NOMO-1 (cell line): ENCODE data around the gene IFT88.

Experiments
- DNase-seq, 2 experiments: peaks; one replicate each; lab custom pipeline; 2025; ENCODE audit not compliant: unreplicated experiment in 2 of 2; lab: John Stamatoyannopoulos, UW

The IFT88 gene

GRCh38 chr13:20566898-20567874 lies at the start of gene IFT88:
Gene IFT88, plus strand, starts transcription at chr13:20567157. Its CDS starts 7,229 bp downstream, at chr13:20574386.
- peak; percentile 95 to 97 for DNase-seq

- DNase-seq: no peak
Measured at GRCh38 chr13:20518660-20519100, 48.3 kb upstream of the IFT88 start.

- no peak for DNase-seq
Measured at GRCh38 chr13:20519875-20520274, 47.1 kb upstream of the IFT88 start.

GRCh38 chr13:20521364-20522115 lies 45.4 kb upstream of the IFT88 start:
- DNase-seq: peak in 1 of 2 experiments; percentile 39

GRCh38 chr13:20525144-20525600 lies 41.8 kb upstream of the IFT88 start:
- peak; percentile 32 to 42 for DNase-seq

- peak; percentile 86 to 92 for DNase-seq
Measured at GRCh38 chr13:20525601-20526544, 41.1 kb upstream of the IFT88 start, which contains the start of gene CRYL1. Gene CRYL1, minus strand, starts transcription at chr13:20525857. Its CDS starts 63 bp downstream, at chr13:20525794.

GRCh38 chr13:20526664-20527063 lies 40.3 kb upstream of the IFT88 start:
- DNase-seq: no peak

GRCh38 chr13:20528452-20528851 lies 38.5 kb upstream of the IFT88 start:
- DNase-seq: no peak

GRCh38 chr13:20534038-20534608 lies 32.8 kb upstream of the IFT88 start:
- no peak for DNase-seq

- DNase-seq: no peak
Measured at GRCh38 chr13:20536992-20537391, 30.0 kb upstream of the IFT88 start.

GRCh38 chr13:20544201-20544923 lies 22.6 kb upstream of the IFT88 start:
- DNase-seq: peak; percentile 68 to 76

- DNase-seq: peak; percentile 83 to 99
Measured at GRCh38 chr13:20546556-20546955, 20.4 kb upstream of the IFT88 start.

- peak in 1 of 2 experiments; percentile 36 for DNase-seq
Measured at GRCh38 chr13:20547479-20547908, 19.5 kb upstream of the IFT88 start.

GRCh38 chr13:20550799-20551198 lies 16.2 kb upstream of the IFT88 start:
- DNase-seq: no peak

- no peak for DNase-seq
Measured at GRCh38 chr13:20553311-20553710, 13.6 kb upstream of the IFT88 start.

GRCh38 chr13:20558982-20559381 lies 8.0 kb upstream of the IFT88 start:
- no peak for DNase-seq

GRCh38 chr13:20559659-20560356 lies 7.1 kb upstream of the IFT88 start:
- no peak for DNase-seq

- DNase-seq: no peak
Measured at GRCh38 chr13:20561741-20562140, 5.2 kb upstream of the IFT88 start.
